Activated CD8-positive, alpha-beta T cell treated with anti-CD3 and anti-CD28 coated beads, Interleukin-2, amount 10 ng/mL, durations not matched to agents 7 days and 5 days (primary cell): ENCODE data around the gene ZSCAN32. TPM values are rescaled to one million over a fixed set of nuclear protein-coding genes. Genes with fewer than 3 reads are reported as not detected.

Experiments
- ATAC-seq: fragments of 150-1000 bp; cut with Tn5 transposase; one replicate; pipeline ENCODE4 v1.10.0; 2021; ENCODE audit warnings: moderate library complexity
- CTCF ChIA-PET: fragments of 350-600 bp; sonication (Branson Sonifier 250); formaldehyde crosslinking; loops from one replicate; lab custom pipeline; 2021; ENCODE audit warnings: antibody characterized with exemption; lab: Charles Lee
- POLR2A ChIA-PET: fragments of 350-600 bp; sonication (Branson Sonifier 250); formaldehyde crosslinking; loops from one replicate; lab custom pipeline; 2021; ENCODE audit warnings: antibody characterized with exemption; lab: Charles Lee
- DNase-seq: peaks from one replicate; pipeline ENCODE4 v3.0.0-alpha.2; 2020
- H3K27ac Mint-ChIP-seq: one replicate; pipeline ENCODE4 v1.8.0; 2021; ENCODE audit warnings: mild to moderate bottlenecking, mixed read lengths
- H3K27me3 Mint-ChIP-seq: one replicate; pipeline ENCODE4 v1.8.0; 2021; ENCODE audit warnings: low read depth, mixed read lengths
- H3K36me3 Mint-ChIP-seq: one replicate; pipeline ENCODE4 v1.8.0; 2021; ENCODE audit warnings: low read depth, mixed read lengths
- H3K4me1 Mint-ChIP-seq: one replicate; pipeline ENCODE4 v1.8.0; 2021; ENCODE audit warnings: low read depth, mixed read lengths
- H3K4me3 Mint-ChIP-seq: one replicate; pipeline ENCODE4 v1.8.0; 2021; ENCODE audit warnings: mild to moderate bottlenecking, mixed read lengths
- H3K9me3 Mint-ChIP-seq: one replicate; pipeline ENCODE4 v1.8.0; 2022; ENCODE audit warnings: mixed read lengths; ENCODE audit not compliant: insufficient read depth
- total RNA-seq, 2 experiments: library from RNA; stranded (reverse); gene quantifications; one replicate each; pipeline ENCODE4 v1.2.3, GENCODE V29; 2021

The ZSCAN32 gene
- total RNA-seq, result 10 to 100 TPM; 15.9 to 19.0 TPM

DNA sequence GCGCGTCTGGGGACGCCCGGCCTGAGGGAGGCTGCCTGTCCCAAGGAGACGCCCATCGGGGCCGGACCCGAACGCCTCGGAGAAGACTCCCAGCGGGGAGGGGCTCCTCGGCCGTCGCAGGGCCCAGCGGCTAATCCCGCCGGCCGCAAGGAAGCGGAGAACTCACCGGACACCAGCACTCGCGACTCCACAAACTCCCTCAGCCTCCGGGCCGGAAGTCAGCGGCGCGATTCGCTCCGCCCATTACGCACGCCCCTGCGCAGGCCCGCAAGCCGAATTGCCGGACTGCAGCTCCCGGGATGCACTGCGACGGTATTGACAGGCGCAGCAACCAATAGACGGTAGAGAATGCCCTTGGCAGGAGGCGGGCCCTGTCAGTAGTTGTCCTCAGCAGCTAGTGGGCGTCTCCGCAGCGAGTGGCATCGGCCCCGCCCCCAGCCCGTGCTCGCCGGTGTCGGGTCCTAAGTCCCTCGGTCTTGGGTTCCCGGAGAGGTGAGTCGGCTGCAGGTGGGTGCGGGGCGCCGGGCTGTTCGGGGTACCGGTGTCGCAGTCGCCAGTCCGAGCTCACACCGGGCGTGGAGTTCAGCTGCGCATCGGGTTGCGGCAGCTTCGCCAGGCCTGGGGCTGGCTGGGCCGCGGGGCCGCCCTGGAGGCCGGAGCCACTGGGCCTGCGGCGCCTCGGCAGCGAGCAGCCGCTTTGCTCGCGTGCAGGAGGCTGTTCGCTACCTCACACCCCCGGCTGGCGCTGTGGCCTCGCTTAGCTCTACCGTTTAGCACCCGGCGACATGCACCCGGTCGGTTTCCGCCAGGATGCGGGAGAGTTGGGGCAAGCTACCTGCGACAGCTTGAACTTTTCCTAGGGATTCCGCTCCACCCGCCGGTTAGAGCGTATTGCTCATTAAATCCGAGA is at the start of gene ZSCAN32, which contains the start of gene ZNF174:
ZSCAN32 (minus strand) TSS at position 226 of the 910 bp plus-strand sequence. CDS start 3,447 bp downstream, outside the sequence.
ZNF174 (plus strand) TSS at position 437 of the 910 bp plus-strand sequence. CDS start 790 bp downstream, outside the sequence.
- Mint-ChIP-seq H3K9me3 (peaks cover 39% of the 10 kb centered on the region), H3K27ac (peak within 1 kb of the TSS; percentile 89), H3K4me1 (peaks cover 36% of the 10 kb centered on the region), H3K27me3 (no peaks in the 10 kb centered on the region), H3K36me3 (peaks cover 74% of the 10 kb centered on the region), H3K4me3 (peak within 1 kb of the TSS; percentile 88)
- POLR2A ChIA-PET, result interaction anchor here (0.6 to 3.1 kb wide), 25 partner anchors 9 to 243 kb away, joined by 3 to 26 read pairs (median 4); partner anchors contain the start of genes NAA60, ZNF263 and ZNF597
- ATAC-seq (peak; percentile 99), DNase-seq (peak; percentile 99)
- CTCF ChIA-PET, result interaction anchor here (0.9 to 2.0 kb wide), 9 partner anchors 25 to 136 kb away, joined by 3 to 6 read pairs (median 4); partner anchors contain the start of genes CLUAP1, NAA60, TIGD7 and ZNF597

DNA sequence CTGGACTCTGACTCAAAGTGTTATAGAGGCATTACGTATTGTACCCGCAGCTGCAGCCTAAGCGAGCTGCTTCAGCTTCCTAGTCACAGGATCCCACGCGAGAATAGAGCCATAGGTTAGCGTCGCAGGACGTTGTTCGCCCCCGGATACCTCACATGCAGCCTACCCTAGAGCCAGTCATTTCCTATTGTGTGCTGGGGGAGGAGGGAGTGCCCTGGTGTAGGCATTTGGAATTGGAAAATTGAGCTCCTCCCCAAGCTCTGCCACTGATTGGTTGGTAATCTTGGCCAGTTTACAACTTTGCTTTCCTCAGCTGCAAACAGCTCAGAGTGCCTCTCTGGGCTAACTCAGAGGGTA is 43.2 kb upstream of the ZSCAN32 start:
- ATAC-seq, result peak; percentile 75
- POLR2A ChIA-PET, result interaction anchor here (0.7 to 2.4 kb wide), 10 partner anchors 9 to 234 kb away, joined by 3 to 26 read pairs (median 4); partner anchors contain the start of genes CLUAP1, ZNF174, ZNF263 and ZSCAN32
- CTCF ChIA-PET, result interaction anchor here (0.9 to 1.8 kb wide), 7 partner anchors 11 to 294 kb away, joined by 3 to 8 read pairs (median 4); no protein-coding TSS in a partner anchor
- peak overlapping the region; percentile 96 for H3K27ac Mint-ChIP-seq
- DNase-seq, result peak; percentile 64
- peaks cover 22% of the 10 kb centered on the region for H3K4me1 Mint-ChIP-seq
- peak overlapping the region; percentile 95 for H3K4me3 Mint-ChIP-seq
- peaks cover 12% of the 10 kb centered on the region for H3K9me3 Mint-ChIP-seq
- H3K27me3 Mint-ChIP-seq, result no peaks in the 10 kb centered on the region
- peaks cover 52% of the 10 kb centered on the region for H3K36me3 Mint-ChIP-seq

DNA sequence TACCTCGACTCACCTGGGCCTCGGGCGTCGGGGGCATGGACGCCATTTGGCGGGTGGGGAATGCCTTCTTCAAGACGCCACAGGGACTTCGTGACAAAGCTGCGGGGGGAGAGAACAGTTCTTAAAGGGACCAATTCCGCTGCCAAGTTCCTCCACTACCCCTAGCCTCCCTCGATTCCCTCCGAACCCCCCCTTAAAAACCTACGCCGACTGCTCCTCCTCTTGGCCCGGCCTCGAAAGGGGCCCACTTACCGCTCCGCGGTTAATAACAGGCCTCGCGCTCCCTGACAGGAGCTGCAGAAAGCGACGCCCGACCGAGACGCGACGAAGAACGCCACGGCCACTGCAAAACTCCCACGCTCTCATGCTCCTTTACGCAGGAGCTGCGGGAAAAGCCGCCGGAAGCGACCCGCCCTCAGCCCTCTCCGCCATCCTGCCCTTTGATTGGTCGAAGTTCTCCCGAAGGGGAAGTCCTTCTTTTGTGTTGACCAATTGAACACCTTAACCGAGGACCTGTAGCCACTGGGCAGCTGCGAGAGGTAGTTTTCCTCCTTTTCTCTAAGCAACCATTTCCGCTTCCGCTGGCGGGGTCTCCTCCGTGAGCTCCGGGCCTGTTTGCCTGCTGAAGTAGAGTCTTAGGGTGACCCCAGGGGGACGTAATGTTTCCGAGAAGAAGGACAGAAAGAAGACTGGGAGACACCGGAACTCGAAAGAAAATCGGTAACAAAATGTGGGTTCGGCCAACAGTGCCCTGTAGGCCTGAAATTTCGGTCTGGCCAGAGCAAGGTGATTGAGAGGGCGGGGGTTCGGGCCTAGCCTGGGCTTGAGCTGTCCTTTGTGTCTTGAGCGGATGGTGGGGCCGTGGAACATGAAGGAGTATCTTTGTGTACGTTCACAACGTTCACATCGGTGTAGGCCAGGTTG is 42.6 kb upstream of the ZSCAN32 start, which contains the start of the genes NAA60 and ZNF597:
NAA60 (plus strand) TSS at position 573 of the 924 bp plus-strand sequence. CDS start 32,548 bp downstream, outside the sequence.
ZNF597 (minus strand) TSS at position 397 of the 924 bp plus-strand sequence; CDS start at position 46, 351 bp downstream.
- Mint-ChIP-seq H3K27me3 (no peaks in the 10 kb centered on the region), H3K36me3 (peaks cover 54% of the 10 kb centered on the region), H3K9me3 (peaks cover 14% of the 10 kb centered on the region), H3K27ac (peak within 1 kb of the TSS; percentile 96), H3K4me1 (peaks cover 22% of the 10 kb centered on the region), H3K4me3 (peak within 1 kb of the TSS; percentile 95)
- ChIA-PET POLR2A (interaction anchor here (0.7 to 2.4 kb wide), 9 partner anchors 10 to 234 kb away, joined by 3 to 26 read pairs (median 5); partner anchors contain the start of genes CLUAP1, ZNF174, ZNF263 and ZSCAN32), CTCF (interaction anchor here (0.6 to 1.8 kb wide), 10 partner anchors 11 to 294 kb away, joined by 3 to 8 read pairs (median 4); partner anchors contain the start of genes ZNF174 and ZSCAN32)
- DNase-seq (peak; percentile 87), ATAC-seq (peak; percentile 94)

DNA sequence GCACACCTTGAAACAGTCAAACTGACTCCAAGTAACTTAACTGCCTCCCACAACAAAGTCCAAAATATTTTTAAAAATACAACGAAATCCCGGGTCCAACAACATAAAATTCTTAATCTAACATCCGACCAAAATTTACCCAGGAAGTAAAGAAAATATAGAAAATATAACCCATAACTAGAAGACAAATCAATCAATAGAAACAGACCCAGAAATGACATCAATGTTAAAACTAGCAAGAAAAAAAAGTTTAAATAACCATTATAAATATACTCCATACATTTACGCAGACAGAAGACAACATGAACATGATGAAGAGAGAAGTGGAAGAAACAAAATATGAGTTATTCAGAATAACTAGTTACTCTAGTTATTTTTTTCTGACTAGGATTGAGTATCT is 38.8 kb upstream of the ZSCAN32 start:
- H3K27me3 Mint-ChIP-seq, result peaks cover 2% of the 10 kb centered on the region
- H3K36me3 Mint-ChIP-seq, result peaks cover 61% of the 10 kb centered on the region
- peaks cover 18% of the 10 kb centered on the region for H3K4me1 Mint-ChIP-seq
- ChIA-PET POLR2A (no interaction called here), CTCF (no interaction called here)
- ATAC-seq, result no peak
- peaks cover 19% of the 10 kb centered on the region for H3K9me3 Mint-ChIP-seq
- no peak overlapping the region for H3K27ac Mint-ChIP-seq
- no peak overlapping the region for H3K4me3 Mint-ChIP-seq
- DNase-seq, result no peak

DNA sequence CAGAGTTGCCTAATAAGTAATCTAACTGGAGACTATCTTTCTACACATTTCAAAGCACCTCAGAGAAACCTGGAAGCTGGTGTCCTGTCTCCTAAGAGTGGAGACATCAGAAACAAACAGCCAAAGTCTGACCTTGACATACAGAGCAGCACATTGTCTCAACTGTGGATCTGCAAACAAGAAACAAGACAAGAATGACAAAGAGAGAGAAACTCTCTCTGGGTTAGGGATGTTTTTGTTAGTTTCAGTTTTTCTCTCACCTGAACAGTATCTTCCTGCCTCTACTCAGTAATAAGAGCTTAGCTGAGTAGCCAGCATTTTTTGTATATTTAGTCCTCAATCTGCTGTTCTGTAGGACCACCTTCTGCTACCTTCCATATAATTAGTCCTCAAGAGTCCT is 33.6 kb upstream of the ZSCAN32 start:
- Mint-ChIP-seq H3K36me3 (peaks cover 67% of the 10 kb centered on the region), H3K4me1 (peaks cover 22% of the 10 kb centered on the region), H3K9me3 (peaks cover 21% of the 10 kb centered on the region), H3K27me3 (peaks cover 2% of the 10 kb centered on the region), H3K27ac (no peak overlapping the region), H3K4me3 (no peak overlapping the region)
- DNase-seq, result no peak
- ChIA-PET CTCF (no interaction called here), POLR2A (no interaction called here)
- no peak for ATAC-seq

DNA sequence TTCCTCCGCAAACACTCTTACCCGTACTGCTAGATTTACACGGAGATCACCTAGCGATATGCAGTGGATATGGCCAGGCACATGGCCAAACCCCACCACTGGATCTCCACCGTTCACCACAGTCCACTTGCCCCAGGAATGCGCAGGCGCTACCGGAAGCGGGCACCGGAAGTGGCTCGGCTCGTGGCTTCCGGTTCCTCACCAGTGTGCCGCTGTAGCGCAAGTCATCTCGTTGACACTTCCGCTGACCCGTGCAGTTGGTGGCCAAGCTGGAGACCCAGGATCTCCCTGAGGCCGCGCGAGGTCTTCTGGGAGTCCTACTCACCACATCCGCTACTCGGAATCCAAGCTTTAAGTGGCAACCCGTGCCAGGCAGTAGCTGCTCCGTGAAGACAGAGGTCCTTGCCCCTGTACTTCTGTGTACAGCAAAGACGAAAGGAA is 31.0 kb upstream of the ZSCAN32 start:
- peaks cover 16% of the 10 kb centered on the region for H3K9me3 Mint-ChIP-seq
- H3K4me3 Mint-ChIP-seq, result peak overlapping the region; percentile 52
- H3K4me1 Mint-ChIP-seq, result peaks cover 21% of the 10 kb centered on the region
- peaks cover 46% of the 10 kb centered on the region for H3K36me3 Mint-ChIP-seq
- ATAC-seq (peak; percentile 70), DNase-seq (peak; percentile 72)
- ChIA-PET CTCF (interaction anchor here (0.8 to 1.1 kb wide), 2 partner anchors 13 to 22 kb away, joined by 3 to 4 read pairs; no protein-coding TSS in a partner anchor), POLR2A (interaction anchor here (1.1 to 1.6 kb wide), 2 partner anchors 26 to 31 kb away, joined by 4 to 5 read pairs; partner anchors contain the start of genes ZNF174 and ZSCAN32)
- peaks cover 2% of the 10 kb centered on the region for H3K27me3 Mint-ChIP-seq
- H3K27ac Mint-ChIP-seq, result peak overlapping the region; percentile 84

DNA sequence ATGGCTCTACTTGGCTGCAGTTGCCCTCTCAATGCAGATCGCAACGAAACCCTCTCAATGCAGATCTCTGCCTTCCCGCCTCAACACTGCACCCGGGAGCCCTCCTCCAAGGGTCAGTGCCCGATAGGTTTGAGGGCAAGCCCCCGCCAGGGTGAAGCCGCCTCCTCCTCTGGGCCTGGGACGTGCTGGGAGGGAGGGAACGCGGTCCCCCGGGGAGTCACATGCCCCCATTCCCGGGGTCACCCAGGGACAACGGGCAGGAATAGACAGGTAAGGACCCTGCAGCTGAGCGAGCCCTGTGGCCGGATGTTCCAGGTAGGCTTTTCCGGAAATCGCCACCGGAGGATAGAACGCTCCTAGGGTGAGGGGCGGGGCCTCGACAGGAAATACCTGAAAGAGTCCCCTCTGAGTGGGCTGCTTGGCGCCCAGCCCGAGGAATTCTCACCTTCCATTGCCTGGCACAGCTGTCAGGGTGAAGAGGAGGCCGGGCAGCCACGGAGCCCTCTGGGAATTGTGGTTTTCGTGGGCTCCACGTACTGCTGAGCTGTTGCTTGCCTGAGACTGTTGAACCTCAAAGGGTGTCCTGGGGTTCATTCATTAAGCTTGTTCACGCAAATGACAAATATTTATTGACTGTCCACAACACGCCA is 13.1 kb upstream of the ZSCAN32 start:
- ChIA-PET POLR2A (interaction anchor here (0.6 kb wide), 1 partner anchor 188 kb away, joined by 3 read pairs; no protein-coding TSS in a partner anchor), CTCF (no interaction called here)
- no peak overlapping the region for H3K27ac Mint-ChIP-seq
- H3K4me3 Mint-ChIP-seq, result no peak overlapping the region
- no peaks in the 10 kb centered on the region for H3K27me3 Mint-ChIP-seq
- ATAC-seq (no peak), DNase-seq (no peak)
- peaks cover 22% of the 10 kb centered on the region for H3K9me3 Mint-ChIP-seq
- H3K36me3 Mint-ChIP-seq, result peaks cover 23% of the 10 kb centered on the region
- H3K4me1 Mint-ChIP-seq, result no peaks in the 10 kb centered on the region

DNA sequence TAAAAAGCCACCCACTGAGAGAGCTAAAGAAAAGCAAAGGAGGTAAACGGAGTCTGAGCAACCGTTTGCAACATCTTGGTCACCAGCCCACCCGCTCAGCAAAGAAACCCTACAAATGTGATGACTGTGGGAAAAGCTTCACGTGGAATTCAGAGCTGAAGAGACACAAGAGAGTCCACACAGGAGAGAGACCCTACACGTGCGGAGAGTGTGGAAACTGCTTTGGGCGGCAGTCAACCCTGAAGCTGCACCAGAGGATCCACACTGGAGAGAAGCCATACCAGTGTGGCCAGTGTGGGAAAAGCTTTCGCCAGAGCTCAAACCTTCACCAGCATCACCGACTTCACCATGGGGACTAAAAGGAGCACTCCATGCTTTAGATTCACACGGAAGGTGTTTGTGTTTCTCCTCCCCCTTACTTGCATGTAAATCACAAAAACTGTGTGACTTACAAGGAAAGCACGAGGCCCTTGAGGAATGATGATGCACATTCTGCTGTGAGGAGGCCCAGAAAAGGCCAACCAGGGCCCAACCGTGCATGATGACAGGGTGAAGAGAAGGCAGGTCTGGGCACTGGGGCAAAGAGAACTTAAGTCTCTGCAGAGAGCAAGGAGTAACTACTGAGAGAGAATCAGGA is 7.9 kb upstream of the ZSCAN32 start:
- ATAC-seq, result no peak
- POLR2A ChIA-PET, result no interaction called here
- CTCF ChIA-PET, result interaction anchor here (0.7 kb wide), 1 partner anchor 14 kb away, joined by 5 read pairs; no protein-coding TSS in a partner anchor
- peaks cover 5% of the 10 kb centered on the region for H3K4me1 Mint-ChIP-seq
- no peak overlapping the region for H3K27ac Mint-ChIP-seq
- peaks cover 60% of the 10 kb centered on the region for H3K9me3 Mint-ChIP-seq
- DNase-seq, result no peak
- H3K36me3 Mint-ChIP-seq, result peaks cover 67% of the 10 kb centered on the region
- H3K27me3 Mint-ChIP-seq, result no peaks in the 10 kb centered on the region
- H3K4me3 Mint-ChIP-seq, result no peak overlapping the region

DNA sequence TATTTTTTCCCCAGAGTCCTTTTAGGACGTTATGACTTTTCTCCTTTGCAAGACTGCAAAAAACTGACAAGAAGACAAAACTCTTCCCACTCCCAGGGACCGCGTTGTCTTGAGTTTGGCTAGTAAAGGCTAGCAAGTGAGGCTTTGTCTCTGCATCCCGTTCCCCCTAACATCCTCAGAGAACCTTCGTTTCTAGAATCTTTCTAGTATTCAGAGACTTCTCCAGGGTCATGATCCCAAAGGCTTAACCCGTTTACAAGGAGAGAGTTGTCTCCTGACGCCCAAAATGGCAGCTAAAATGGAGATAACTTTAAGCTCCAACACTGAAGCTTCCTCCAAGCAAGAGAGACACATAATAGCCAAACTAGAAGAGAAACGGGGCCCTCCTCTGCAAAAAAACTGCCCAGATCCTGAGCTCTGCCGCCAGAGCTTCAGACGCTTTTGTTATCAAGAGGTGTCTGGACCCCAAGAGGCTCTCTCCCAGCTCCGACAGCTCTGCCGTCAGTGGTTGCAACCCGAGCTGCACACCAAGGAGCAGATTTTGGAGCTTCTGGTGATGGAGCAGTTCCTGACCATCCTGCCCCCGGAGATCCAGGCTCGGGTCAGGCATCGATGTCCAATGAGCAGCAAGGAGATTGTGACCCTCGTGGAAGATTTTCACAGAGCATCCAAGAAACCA is 1.1 kb upstream of the ZSCAN32 start:
- Mint-ChIP-seq H3K27me3 (no peaks in the 10 kb centered on the region), H3K9me3 (peaks cover 42% of the 10 kb centered on the region), H3K4me1 (peaks cover 36% of the 10 kb centered on the region), H3K27ac (peak overlapping the region; percentile 89), H3K4me3 (peak overlapping the region; percentile 88), H3K36me3 (peaks cover 74% of the 10 kb centered on the region)
- ChIA-PET CTCF (interaction anchor here (0.9 to 2.0 kb wide), 9 partner anchors 25 to 137 kb away, joined by 3 to 6 read pairs (median 4); partner anchors contain the start of genes NAA60, TIGD7, ZNF597 and ZNF75A), POLR2A (interaction anchor here (0.6 to 3.1 kb wide), 20 partner anchors 8 to 715 kb away, joined by 3 to 26 read pairs (median 4); partner anchors contain the start of genes NAA60, ZNF263 and ZNF597)
- DNase-seq (no peak), ATAC-seq (no peak)
